ENCODE results near the gene KCNIP1.
A peak's percentile ranks its signal among the peaks of the same experiment; 100 is the strongest.

Gene KCNIP1

DNA sequence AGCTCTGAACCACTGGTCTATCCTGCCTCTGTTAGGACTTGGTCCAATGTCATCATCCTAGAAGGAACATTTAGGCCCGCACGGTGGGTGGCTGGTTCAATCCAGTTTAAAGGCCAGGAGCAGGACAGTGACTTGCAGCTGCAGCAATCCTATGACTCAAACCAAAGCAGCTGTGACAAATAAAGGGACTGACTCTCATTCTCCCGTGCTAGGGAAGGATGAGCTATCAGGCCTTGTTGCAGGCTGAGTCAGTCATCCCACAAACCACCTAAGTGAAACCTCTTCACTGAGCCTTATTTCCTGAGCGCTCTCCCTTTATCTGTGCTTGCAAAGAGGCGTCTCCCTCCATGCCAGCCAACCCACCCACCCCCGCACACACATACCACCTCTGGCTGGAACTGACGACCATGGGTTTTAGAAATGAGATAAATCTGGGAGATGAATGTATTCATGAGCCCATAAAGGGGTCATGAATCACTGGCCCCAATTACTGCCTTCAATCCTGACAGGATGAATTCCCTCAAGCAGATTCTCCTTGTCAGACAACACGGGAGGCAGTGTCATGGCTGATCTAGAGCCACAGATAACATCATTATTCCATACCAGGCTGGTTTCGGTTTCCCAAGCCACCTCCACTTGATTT lies 93.4 kb downstream of the KCNIP1 start:
- peak; percentile 41 for DNase-seq (ENCODE audit: low read depth)

DNA sequence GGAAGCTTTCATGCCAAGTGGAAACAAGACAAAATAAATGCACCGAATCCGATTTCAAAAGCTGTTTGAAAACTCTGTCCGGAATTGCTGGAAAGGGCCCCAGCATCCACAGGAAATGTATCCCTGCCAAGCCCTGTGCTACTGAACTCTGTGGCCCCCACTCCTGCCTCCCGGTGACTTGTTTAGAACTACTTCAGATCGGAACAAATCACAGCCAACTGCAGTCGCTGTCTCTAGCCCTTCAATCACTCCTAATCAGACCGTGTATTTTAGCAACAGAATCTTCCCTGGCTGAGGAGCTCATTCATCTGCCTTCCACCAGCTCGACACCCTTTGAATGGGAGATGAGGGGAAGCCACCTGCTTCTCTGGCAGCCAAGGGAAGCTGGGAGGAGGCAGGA lies 94.1 kb downstream of the KCNIP1 start:
- no peak for DNase-seq (ENCODE audit: low read depth)

DNA sequence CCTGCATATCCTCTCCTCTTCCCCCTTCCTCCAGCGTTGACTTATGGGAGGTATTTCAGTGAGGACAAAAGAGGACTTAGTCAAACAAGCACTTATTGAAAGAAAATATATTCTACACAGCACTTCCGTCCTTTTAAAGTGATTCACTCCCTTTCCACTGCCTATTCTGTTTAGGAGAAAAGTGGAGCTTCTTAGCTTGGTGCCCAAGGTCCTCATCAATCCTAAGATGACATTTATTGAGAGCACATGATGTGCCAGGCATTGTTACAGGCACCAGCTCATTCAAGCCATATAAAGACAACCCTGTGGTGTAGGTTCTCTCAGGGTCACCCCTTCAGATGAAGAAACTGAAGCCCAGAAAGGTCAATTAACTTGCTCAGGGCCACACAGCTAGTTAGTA lies 95.9 kb downstream of the KCNIP1 start:
- no peak for DNase-seq (ENCODE audit: low read depth)

DNA sequence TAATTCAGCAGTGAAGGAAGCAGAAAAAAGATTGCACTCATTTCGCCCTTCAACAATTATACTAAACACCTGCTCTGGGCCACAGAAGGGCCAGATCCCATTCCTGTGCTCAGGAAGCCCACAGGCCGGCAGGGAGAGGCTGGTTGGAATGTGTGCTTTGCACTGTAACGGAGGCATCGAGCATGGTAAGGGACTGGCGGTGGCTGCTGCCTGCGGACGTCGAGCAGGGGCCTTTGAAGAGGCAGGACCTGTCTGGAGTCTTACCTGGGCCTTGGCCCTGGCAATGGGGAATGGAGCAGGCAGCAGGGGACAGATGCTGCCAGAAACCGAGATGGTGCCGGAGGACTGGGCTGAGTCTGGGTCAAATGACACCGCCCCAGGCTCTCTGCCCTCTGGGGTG lies 97.8 kb downstream of the KCNIP1 start:
- DNase-seq (ENCODE audit: low read depth): no peak

DNA sequence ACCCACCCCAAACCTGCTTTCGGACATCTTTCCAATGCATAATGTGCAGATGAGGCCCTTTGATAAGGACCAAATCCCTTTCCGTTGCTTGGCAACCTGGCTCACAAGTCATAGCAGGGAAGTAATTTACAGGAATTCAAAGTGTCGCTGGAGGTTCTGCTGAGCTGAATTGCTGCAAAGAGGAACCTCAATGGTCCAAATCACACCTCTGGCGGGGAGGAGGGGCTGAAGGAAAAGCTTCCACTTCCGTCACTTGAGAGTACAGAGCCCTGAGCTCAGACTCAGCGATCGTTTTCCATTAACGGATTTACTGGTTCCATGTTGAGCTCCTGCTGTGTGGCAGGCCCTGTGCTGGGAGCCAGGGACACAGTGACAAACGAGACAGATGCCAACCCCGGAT lies 99.3 kb downstream of the KCNIP1 start:
- no peak for DNase-seq (ENCODE audit: low read depth)

DNA sequence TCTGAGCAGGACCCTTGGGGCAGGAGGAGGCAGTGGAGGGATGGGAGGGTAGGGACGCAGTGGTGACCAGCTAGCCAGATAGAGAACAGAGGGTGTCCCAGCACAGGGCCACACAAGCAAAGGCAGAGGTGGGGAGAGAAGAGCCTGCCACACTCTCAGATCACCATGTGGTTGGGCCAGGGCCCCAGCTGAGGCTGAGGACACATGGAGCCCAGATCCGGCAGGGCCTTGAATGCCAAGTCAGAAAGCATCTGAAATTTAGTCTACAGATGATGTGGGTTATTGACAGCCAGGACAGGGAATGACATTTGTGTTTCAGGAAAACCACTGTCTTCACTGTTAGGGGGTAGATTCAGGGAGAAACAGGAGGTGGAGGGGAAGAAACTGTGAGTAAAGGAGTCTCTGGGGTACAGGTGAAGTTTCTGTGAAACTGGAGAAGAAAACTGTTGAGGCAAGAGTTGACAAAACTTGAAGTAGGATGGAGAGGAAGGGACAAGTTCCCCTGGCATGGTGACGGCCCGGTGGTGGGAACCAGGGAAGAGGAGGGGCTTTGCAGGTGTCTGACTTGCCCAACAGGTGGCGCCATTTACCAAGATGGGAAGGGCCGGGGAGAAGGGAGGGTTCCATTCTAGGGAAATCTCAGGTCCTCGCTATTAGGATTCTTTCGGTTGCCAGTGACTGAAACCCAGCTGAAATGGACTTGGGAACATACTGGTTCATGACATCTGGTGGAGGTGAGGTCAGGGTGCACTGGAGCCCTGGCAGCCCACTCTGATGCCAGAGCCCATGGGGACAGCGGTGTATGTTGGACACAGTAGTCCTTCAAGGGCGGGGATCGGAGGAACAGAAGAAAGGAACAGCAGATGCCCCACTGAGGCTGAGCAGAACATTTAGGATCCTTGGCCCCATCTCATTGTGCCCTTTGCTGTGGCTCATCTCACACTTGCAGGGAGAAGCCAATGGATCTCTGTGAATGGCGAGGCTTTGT lies 100.1 kb downstream of the KCNIP1 start:
- peak; percentile 7 for DNase-seq (ENCODE audit: low read depth)

DNA sequence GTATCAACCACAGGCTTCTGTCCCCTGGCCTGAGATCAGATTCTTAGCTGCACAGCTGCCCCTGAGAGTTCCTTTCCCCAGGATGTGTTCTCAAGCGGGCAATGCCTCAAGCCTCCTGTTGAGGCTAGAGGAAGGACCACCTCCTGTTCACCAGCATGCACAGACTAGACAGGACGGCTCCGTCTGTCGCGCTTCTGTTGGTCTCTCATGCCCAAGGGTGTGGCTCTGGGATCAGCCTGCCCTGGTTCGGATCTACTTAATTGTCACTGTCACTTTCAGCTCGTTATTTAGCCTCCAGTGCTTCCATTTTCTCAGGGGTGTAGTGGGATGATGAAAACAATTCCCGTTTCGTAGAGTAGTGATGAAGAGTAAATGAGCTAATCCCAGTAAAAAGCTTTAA lies 103.1 kb downstream of the KCNIP1 start:
- no peak for DNase-seq (ENCODE audit: low read depth)

DNA sequence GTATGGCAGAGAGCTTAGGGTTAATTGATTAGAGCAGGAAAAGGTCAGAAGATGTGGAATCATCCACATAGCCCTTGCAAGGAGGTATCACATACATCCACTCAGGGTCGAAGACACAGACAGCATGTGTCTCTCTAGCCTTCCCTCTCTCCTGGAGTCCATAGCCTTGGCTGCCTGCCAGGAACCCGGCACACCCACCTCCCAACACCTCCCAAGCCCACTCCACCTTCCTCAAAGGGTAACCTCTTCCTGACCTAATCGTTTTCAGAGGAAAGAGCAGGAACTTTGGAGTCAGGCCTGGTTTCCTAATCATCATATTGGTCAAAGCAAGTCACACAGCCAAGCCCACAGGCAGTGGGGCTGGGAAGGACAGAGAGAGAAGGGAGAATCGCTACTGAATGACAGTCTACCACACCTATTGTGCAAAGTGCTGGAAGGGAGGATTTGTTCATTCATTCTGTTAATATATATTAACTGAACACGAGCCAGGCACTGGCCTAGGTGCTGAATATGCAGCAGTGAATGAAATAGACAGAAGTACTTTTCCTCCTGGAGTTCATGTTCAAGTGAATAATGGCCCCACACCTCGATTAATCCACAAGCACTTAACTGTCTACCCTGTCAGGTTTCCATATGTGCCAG lies 107.8 kb downstream of the KCNIP1 start:
- DNase-seq (ENCODE audit: low read depth): no peak

DNA sequence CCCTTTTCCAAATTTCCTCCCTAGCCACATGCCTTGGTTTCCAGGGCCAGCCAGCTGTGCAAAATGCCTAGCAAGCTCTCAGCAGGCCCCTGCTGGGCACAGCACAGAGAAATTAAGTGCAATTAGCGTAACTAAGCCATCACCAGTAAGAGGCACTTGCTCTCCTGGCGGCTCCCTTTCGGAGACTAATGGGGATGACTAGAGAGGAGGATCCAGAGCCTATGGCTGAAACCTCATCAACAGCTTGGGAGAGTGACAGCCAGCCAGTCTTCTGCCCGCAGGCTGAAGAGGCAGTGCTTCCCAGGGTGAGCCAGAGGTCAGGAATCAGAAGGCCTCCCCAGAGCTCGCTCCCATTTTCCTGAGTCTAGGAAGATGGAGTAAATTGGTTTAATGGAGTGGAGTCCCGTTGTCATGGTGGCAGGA lies 108.4 kb downstream of the KCNIP1 start:
- no peak for DNase-seq (ENCODE audit: low read depth)

DNA sequence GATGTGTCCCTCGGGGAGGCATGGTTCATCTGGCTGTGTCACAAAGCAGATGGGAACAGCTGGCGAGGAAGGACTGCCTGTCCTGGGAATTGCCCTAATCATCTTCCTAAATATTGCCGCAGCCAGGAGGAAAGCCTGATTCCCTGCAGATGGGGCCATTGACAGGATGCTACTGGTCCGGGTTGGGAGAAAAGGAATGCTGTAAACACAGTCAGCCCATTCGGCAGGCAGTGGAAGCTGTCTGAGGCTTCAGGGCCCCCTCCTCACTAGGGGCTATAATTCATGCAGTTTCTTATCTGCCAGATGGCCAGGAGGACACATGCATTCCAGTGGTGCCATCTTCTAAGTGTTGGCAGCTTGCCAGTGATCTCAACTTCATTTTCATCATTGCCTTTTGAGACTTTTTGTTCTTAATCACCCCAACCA lies 110.3 kb downstream of the KCNIP1 start:
- no peak for DNase-seq (ENCODE audit: low read depth)

DNA sequence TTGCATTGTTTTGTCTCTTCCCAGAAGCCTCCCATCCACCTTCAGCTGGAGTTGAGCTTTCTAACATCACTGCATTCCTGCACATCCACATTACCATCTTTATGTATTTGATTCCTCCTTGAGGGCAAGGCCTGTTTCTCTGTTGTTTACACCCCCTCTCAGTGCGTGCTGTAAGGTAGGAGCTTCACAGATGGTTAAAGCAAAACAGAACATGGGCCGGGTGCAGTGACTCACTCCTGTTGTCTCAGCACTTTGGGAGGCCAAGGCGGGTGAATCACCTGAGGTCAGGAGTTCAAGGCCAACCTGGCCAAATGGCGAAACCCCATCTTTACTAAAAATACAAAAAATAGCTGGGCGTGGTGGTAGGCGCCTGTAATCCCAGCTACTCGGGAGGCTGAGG lies 110.9 kb downstream of the KCNIP1 start:
- no peak for DNase-seq (ENCODE audit: low read depth)

DNA sequence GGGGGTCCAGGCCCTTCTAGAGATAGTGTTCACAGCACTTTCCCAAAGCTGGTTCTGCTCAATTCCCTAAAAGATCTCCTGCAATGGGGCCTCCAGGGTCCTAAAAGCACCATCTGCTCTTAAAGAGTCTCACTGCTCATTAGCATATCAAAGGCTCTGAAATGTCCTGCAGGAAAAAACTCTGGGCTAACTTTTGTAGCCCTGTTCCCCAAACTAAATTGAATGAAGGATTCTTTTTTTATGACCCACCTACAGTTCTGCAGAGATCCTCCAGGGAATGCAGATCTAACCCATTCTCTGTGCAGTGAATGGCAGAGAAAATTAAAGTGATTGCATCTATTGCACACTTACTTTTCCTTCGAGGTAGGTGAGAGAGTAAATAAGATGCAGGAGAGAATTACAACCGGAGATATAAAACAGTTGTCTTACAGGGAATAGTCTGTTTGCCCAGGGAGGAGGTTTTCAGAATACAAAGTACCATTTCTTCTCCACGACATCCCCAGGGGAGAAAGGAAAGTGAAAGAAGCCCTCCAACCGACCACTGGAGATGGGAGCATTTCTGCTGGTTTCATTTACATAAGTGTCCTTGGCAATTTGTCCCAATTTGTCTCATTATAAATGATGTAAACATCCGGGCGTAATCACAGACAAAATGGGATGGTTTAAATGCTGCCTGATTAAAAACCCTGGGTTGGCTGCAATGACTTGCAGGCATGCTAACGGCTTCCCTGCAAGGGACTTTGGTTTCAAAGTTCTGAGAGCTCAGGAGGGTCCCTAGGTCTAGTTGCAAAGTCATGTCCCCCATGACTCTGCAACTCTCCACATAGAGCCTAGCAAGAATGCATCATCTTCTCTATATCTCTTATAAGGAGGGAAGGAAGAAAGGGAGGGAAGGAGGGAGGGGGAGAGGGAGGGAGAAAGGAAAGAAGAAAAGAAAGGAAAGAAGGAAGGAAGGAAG lies 114.0 kb downstream of the KCNIP1 start:
- DNase-seq (ENCODE audit: low read depth): no peak

DNA sequence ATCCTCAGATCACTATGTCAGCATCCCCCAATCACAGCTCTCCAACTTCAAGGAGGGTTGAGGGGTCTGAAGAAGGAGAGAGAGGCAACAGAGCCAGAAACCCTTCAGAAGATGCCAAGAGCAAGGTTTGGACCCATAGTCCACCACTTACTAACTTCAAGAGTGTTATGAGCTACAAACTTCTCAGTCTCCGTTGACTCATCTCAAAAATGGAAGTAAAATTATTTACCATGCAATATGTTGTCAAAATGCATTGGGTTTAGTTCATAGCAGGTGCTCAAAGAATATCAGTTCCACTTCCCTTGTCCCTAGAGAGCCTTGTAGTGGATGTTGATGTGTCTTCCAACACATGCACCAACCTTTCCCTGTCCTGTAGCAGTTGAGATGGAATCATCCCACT lies 116.0 kb downstream of the KCNIP1 start:
- DNase-seq (ENCODE audit: low read depth): no peak

DNA sequence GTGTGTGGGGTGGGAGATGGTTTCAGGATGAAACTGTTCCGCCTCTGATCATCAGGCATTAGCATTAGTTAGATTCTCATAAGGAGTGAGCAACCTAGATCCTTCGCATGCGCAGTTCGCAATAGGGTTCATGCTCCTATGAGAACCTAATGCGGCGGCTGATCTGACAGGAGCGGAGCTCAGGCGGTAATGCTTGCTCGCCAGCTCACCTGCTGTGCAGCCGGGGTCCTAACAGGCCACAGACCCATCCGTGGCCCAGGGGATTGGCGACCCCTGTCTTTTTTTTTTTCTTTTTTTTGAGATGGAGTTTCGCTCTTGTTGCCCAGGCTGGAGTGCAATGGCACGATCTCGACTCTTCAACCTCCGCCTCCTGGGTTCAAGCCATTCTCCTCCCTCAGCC lies 119.1 kb downstream of the KCNIP1 start:
- DNase-seq (ENCODE audit: low read depth): no peak

DNA sequence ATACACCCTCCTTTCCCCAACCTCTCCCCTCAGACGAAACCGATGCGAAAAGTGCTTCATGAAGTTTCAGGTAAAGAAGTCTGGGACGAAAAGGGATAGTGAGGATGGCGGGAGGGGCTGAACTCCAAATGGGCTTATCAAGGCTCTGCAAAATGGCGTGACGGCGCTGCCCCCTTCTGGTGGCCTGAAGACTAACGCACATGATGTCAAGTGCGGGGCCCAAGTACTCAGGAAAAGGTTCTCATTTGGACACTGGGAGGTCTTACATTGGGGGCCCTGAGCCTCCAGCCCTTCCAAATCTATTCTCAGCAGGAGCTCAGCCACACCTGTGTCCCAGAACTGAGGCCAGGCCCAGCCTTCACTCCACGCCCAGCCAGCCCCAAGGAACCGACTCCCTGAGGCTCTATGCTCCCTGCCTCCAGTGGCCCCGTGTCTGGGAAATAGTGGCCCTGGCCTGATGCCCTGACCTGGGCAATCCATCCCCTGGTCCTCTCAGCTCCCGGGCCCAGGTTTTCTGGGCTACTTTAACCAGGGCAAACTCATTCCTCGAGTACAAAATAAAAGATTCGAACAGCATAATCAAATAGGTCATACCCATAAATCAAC lies 119.9 kb downstream of the KCNIP1 start:
- DNase-seq (ENCODE audit: low read depth): peak; percentile 38

DNA sequence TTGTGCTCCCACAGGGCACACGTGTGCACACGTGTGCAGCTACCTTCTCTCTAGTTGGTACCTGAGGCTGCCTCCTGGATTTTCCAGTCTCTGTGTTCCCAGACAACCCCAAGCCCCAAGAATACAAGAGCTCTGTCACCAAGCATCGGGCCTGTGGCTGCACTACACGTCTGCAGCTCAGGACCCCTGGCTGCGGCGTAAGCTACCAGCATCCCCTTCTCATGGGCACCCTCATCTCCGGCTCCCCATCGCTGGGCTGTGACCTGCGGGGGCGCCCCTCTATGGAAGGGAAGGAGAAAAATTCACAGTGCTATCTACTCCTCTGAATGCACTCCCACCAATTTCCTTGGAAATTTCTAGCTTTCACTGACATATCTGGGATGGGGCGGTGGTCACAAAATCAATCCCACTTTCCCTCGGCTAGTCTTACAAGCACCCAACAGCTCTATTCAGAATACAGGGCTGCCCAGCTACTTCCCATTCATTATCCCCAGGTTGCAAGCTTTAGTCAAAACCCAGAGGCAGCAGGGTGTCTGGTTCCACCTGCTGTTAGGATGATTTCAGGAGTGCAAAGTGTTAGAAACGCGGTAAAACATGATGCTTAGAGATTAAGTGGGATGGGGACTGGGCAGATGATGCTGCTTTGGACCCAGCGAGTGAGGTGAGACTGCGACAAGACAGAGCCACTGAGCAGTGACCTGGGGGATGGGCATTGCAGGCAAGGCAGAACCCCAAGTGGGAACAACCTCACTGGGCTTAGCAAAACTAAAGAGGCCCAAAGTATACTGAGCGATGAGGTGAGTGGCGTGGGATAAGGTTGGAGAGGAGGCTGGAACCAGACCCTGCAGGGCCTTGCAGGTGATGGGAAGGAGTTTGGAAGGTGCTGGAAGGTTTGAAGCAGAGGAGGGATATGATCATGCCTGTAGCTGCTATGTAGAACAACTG lies 121.7 kb downstream of the KCNIP1 start:
- no peak for DNase-seq (ENCODE audit: low read depth)

DNA sequence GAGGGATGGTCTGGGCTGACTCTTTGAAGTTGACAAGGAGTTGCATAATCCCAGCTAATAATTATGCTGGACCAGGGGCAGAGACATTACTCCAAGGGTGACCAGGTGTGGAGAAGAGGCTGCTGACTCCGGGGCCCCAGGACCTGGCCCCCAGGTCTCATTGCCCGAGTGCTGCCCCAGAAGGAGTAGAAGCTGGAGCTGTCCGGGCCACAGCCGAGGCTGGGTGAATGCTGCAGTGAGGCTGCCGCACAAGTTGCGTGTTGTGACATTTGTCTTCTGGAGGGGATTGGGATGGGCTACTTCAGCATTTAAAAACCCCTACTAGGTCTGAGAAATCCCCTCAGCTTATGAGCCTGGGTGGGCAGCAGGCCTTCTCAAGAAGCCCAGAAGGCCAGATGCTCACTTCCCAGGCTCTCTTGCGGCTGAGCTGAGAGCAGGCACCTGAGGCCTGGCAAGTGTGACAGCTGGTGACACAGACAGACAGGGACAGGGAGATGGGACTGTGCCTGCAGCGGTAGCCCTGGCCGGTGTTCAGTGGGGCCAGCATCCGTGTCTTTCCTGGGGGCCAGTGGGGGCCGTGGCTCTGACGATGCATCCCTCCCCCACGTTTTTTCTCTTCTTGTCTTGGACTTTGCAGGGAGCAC lies 122.8 kb downstream of the KCNIP1 start:
- no peak for DNase-seq (ENCODE audit: low read depth)

DNA sequence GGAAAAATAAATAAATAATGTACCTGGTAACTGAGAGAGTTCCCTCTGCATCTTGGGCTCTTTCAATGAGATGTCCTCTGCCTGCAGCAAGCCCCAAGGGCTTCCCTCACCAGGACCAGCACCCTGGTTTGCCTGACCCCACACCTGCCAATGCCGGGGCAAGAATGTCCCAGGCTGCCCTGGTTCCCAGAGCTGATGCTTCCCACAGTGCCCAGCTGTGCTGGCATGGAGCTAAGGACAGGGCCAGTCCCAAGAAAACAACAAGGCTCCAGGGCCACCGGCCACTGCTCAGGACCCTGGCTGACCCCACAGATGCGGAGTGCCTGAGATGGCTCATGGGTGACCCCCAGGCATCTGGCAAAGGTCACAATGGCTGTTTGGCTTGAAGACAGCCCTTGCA lies 123.5 kb downstream of the KCNIP1 start:
- DNase-seq (ENCODE audit: low read depth): no peak

DNA sequence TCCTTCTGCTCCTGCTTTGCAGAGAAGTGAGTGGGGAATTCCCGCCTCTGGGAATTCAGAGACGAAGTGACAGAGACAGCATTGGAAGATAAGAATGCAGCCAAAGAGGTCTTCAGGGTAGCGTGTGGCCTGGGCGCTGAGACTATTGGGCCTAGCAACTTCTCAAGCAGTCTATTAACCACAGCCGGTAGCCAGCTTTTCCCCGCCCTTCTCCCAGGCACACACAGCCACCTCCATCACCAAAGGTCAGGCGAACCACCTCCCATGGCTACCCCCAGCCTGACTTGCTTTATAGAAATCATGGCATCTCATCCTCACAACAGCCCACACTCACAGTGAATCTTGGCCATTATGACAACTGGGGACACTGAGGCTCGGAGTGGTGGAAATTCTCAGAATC lies 124.2 kb downstream of the KCNIP1 start:
- no peak for DNase-seq (ENCODE audit: low read depth)

Data from fibroblast of gingiva (primary cell).